Liver (tissue), 3 donors: ENCODE measurements around the gene ODAD3.

Experiments
- CTCF ChIP-seq: fragments of 150-350 bp; IDR thresholded peaks from 2 replicates; pipeline ENCODE4 v1.5.1; 2017; ENCODE audit warnings: improper control_type of control experiment, low read depth, low read length; ENCODE audit not compliant: missing input control
- EGR1 ChIP-seq, 2 donors: IDR thresholded peaks; 2 replicates each; pipeline ENCODE4 v1.6.1; 2016 to 2018; ENCODE audit warnings: antibody characterized with exemption in 2 of 2, low read depth in 2 of 2
- FOXA2 ChIP-seq: IDR thresholded peaks from 2 replicates; pipeline ENCODE4 v1.6.1; 2016; ENCODE audit warnings: antibody characterized with exemption
- GABPA ChIP-seq, 2 donors: IDR thresholded peaks in 1 of 2; conservative IDR thresholded peaks in 1 of 2; 2 replicates each; pipeline ENCODE4 v1.6.1; 2016; ENCODE audit warnings: antibody characterized with exemption in 2 of 2, mild to moderate bottlenecking in 1 of 2, moderate library complexity in 1 of 2
- HNF4A ChIP-seq, 2 donors: conservative IDR thresholded peaks; 2 replicates each; pipeline ENCODE4 v1.6.1; 2016; ENCODE audit warnings: antibody characterized with exemption in 2 of 2, mild to moderate bottlenecking in 2 of 2
- JUND ChIP-seq, 2 donors: IDR thresholded peaks; 2 replicates each; pipeline ENCODE4 v1.6.1; 2016; ENCODE audit warnings: antibody characterized with exemption in 2 of 2
- RAD21 ChIP-seq, 2 donors: IDR thresholded peaks; 2 replicates each; pipeline ENCODE4 v1.6.1; 2016; ENCODE audit warnings: antibody characterized with exemption in 2 of 2, mild to moderate bottlenecking in 2 of 2
- SP1 ChIP-seq: IDR thresholded peaks from 2 replicates; pipeline ENCODE4 v1.6.1; 2018; ENCODE audit warnings: antibody characterized with exemption, mild to moderate bottlenecking
- TAF1 ChIP-seq: conservative IDR thresholded peaks from 2 replicates; pipeline ENCODE4 v1.6.1; 2016; ENCODE audit warnings: antibody characterized with exemption, mild to moderate bottlenecking
- YY1 ChIP-seq: IDR thresholded peaks from 2 replicates; pipeline ENCODE4 v1.6.1; 2016; ENCODE audit warnings: antibody characterized with exemption, mild to moderate bottlenecking
- TF ChIP-seq, protein P1 (sequence below): IDR thresholded peaks from 2 replicates; pipeline ENCODE4 v1.6.1; 2016; ENCODE audit warnings: antibody characterized with exemption
- TF ChIP-seq, protein P2 (sequence below): IDR thresholded peaks from 2 replicates; pipeline ENCODE4 v1.6.1; 2016; ENCODE audit warnings: antibody characterized with exemption, mild to moderate bottlenecking
- TF ChIP-seq, protein P3 (sequence below): IDR thresholded peaks from 2 replicates; pipeline ENCODE4 v1.6.1; 2016; ENCODE audit warnings: antibody characterized with exemption
- donor health status: healthy.
- donor health status: healthy.

GRCh38 chr19:11475861-11476260, 40.9 kb upstream of the ODAD3 start:
- TF ChIP-seq, protein P1, sequence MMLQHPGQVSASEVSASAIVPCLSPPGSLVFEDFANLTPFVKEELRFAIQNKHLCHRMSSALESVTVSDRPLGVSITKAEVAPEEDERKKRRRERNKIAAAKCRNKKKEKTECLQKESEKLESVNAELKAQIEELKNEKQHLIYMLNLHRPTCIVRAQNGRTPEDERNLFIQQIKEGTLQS, result no peak
- no peak for TF ChIP-seq CTCF
- no peak for TF ChIP-seq FOXA2
- no peak for TF ChIP-seq SP1
- no peak for TF ChIP-seq RAD21 (IDR thresholded peaks at IDR 0.05)
- TF ChIP-seq, protein P2, sequence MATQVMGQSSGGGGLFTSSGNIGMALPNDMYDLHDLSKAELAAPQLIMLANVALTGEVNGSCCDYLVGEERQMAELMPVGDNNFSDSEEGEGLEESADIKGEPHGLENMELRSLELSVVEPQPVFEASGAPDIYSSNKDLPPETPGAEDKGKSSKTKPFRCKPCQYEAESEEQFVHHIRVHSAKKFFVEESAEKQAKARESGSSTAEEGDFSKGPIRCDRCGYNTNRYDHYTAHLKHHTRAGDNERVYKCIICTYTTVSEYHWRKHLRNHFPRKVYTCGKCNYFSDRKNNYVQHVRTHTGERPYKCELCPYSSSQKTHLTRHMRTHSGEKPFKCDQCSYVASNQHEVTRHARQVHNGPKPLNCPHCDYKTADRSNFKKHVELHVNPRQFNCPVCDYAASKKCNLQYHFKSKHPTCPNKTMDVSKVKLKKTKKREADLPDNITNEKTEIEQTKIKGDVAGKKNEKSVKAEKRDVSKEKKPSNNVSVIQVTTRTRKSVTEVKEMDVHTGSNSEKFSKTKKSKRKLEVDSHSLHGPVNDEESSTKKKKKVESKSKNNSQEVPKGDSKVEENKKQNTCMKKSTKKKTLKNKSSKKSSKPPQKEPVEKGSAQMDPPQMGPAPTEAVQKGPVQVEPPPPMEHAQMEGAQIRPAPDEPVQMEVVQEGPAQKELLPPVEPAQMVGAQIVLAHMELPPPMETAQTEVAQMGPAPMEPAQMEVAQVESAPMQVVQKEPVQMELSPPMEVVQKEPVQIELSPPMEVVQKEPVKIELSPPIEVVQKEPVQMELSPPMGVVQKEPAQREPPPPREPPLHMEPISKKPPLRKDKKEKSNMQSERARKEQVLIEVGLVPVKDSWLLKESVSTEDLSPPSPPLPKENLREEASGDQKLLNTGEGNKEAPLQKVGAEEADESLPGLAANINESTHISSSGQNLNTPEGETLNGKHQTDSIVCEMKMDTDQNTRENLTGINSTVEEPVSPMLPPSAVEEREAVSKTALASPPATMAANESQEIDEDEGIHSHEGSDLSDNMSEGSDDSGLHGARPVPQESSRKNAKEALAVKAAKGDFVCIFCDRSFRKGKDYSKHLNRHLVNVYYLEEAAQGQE, result no peak
- no peak for TF ChIP-seq JUND (IDR thresholded peaks at IDR 0.05)
- no peak for TF ChIP-seq GABPA (IDR thresholded peaks at IDR 0.05 in 1 of 2, conservative IDR thresholded peaks at IDR 0.05 in 1 of 2)
- no peak for TF ChIP-seq YY1
- TF ChIP-seq, protein P3, sequence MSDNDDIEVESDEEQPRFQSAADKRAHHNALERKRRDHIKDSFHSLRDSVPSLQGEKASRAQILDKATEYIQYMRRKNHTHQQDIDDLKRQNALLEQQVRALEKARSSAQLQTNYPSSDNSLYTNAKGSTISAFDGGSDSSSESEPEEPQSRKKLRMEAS, result no peak
- no peak for TF ChIP-seq HNF4A (conservative IDR thresholded peaks at IDR 0.05)
- no peak for TF ChIP-seq TAF1
- no peak for TF ChIP-seq EGR1 (IDR thresholded peaks at IDR 0.05; ENCODE audit: low read depth in 2 of 2)
